ENCODE measurements around the gene ANKRD13C.
"Not testable (repeated sequence)": the region's sequence is repeated elsewhere in the genome, so short reads cannot be mapped to it uniquely, and the experiment has no call there.

ANKRD13C gene

DNA sequence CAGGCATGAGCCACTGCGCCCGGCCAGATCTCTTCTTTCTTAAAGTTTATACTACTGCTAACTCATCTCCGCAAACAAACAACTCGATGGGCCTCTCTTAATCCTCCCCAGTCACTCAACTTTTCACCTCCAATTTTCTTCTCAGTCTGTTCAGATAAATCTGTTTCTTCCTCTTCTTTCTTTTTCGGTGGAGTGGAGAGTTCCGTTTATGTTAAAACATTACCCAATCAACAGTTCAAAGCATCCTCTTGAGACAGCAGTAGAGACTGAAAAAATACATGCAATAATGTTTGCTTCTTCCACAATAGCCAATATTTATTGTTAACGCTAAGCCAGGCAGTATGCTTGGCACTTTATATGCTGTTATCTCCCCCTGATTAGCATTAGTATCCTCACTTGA is 1.4 kb upstream of the ANKRD13C start:
- no peak overlapping the region for H3K4me3 ChIP-seq (ENCODE audit: low read length)
- DNase-seq (ENCODE audit: low read depth) = no peak
- TF ChIP-seq, protein P1, sequence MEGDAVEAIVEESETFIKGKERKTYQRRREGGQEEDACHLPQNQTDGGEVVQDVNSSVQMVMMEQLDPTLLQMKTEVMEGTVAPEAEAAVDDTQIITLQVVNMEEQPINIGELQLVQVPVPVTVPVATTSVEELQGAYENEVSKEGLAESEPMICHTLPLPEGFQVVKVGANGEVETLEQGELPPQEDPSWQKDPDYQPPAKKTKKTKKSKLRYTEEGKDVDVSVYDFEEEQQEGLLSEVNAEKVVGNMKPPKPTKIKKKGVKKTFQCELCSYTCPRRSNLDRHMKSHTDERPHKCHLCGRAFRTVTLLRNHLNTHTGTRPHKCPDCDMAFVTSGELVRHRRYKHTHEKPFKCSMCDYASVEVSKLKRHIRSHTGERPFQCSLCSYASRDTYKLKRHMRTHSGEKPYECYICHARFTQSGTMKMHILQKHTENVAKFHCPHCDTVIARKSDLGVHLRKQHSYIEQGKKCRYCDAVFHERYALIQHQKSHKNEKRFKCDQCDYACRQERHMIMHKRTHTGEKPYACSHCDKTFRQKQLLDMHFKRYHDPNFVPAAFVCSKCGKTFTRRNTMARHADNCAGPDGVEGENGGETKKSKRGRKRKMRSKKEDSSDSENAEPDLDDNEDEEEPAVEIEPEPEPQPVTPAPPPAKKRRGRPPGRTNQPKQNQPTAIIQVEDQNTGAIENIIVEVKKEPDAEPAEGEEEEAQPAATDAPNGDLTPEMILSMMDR (conservative IDR thresholded peaks at IDR 0.05; ENCODE audit: low read depth, low read length) = no peak

GRCh38 chr1:70355111-70355407 is 537 bp upstream of the ANKRD13C start:
- DNase-seq (ENCODE audit: low read depth) = no peak
- H3K4me3 ChIP-seq (ENCODE audit: low read length) = peak overlapping the region; percentile 95
- TF ChIP-seq, protein P1 (conservative IDR thresholded peaks at IDR 0.05; ENCODE audit: low read depth, low read length) = no peak

GRCh38 chr1:70353601-70354331 is 756 bp downstream of the ANKRD13C start:
- DNase-seq (ENCODE audit: low read depth) = peak; percentile 17
- peak overlapping the region; percentile 95 for H3K4me3 ChIP-seq (ENCODE audit: low read length)
- TF ChIP-seq, protein P1 (conservative IDR thresholded peaks at IDR 0.05; ENCODE audit: low read depth, low read length) = no peak

GRCh38 chr1:70353044-70353443 is 1.5 kb downstream of the ANKRD13C start:
- TF ChIP-seq, protein P1 (conservative IDR thresholded peaks at IDR 0.05; ENCODE audit: low read depth, low read length) = no peak
- peak overlapping the region; percentile 95 for H3K4me3 ChIP-seq (ENCODE audit: low read length)
- DNase-seq (ENCODE audit: low read depth) = no peak

GRCh38 chr1:70349799-70350198 is 4.7 kb downstream of the ANKRD13C start:
- H3K4me3 ChIP-seq (ENCODE audit: low read length) = not testable (repeated sequence)

DNA sequence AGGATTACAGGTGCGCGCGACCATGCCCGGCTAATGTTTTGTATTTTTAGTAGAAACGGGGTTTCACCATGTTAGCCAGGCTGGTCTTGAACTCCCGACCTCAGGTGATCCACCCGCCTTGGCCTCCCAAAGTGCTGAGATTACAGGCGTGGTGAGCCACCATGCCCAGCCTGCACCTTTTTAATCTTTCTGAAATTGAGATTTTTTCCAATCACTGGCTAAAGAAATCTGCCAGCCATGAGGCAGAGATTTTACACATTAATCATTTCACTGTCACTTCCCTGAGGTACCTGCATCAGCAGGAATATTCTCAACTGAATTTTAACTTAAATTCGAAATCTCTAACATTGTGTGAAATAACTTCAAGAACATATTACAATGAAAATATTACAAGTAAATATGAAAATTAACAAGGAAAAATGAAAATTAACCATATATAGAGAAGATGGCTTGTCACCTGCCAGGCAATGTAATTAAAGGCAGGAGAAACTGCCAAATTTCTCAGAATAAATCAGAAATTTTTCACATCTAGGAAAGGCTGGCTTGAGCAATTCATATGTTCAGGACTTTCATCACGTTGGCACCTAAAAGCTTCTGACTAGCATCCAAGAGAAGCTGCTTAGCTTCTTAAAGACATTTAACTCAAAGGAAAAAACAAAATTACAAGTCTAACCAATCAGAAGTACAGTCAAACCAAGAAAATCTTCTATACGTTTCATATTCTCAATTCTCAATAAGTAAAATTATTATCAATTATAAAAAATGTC is 5.9 kb downstream of the ANKRD13C start:
- no peak for DNase-seq (ENCODE audit: low read depth)
- no peak overlapping the region for H3K4me3 ChIP-seq (ENCODE audit: low read length)
- TF ChIP-seq, protein P1 (conservative IDR thresholded peaks at IDR 0.05; ENCODE audit: low read depth, low read length) = no peak

More at GRCh38 chr1:70349799-70350198, 4.7 kb downstream of the ANKRD13C start:
- not testable (repeated sequence) for DNase-seq (ENCODE audit: low read depth)

DNA sequence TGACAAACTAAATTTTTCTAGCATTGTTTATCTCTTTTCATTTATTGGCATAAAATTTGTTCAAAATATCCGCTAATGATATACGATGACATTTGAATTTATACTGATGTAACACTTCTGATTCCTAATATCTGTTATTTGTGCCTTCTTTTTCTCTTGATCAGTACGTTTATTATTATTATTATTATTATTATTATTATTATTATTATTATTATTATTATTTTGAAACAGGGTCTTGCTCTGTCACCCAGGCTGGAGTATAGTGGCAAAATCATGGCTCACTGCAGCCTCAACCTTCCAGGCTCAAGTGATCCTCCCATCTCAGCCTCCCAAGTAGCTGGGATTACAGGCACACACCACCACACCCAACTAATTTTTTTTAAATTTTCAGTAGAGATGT is 14.9 kb downstream of the ANKRD13C start:
- H3K4me3 ChIP-seq (ENCODE audit: low read length); DNase-seq (ENCODE audit: low read depth): not testable (repeated sequence)

DNA sequence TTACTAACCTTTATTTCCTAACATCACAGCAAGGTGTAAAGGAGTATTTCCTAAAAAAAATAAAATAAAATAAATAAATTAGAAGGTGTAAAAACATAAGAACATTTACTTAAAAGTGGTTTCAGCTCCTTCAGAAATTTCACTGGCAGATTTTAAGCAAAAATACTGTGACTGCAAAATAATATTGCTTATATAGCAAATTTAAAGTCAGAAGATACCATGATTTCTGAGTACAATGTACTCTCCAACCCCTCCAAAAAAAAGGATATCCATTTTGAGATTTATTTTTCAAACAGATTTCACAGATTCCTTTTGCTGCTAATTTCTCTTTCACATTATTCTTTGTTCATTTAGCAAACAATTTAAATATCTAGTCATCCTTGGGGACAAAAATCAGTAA is 18.5 kb downstream of the ANKRD13C start:
- no peak overlapping the region for H3K4me3 ChIP-seq (ENCODE audit: low read length)
- TF ChIP-seq, protein P1 (conservative IDR thresholded peaks at IDR 0.05; ENCODE audit: low read depth, low read length) = no peak
- DNase-seq (ENCODE audit: low read depth) = no peak

All from retinal pigment epithelial cell (primary cell).